ENCODE measurements around the gene UBE2Z. TPM values are rescaled to one million over a fixed set of nuclear protein-coding genes. Genes with fewer than 3 reads are reported as not detected.

The UBE2Z gene
- total RNA-seq, 3 donors from 2014 or later, result 45.9 to 70.1 (median 64.2) TPM

Other genes with a start within 250 kb of the UBE2Z start
- not detected for gene PRAC1, start 185.9 kb upstream of the UBE2Z start, total RNA-seq
- gene PRAC2, start 185.2 kb upstream of the UBE2Z start, total RNA-seq, result not detected
- gene HOXB13, start 179.7 kb upstream of the UBE2Z start, total RNA-seq, result under 1 TPM in 1 of 3 donors, not detected in 2; 0.16 TPM
- gene TTLL6, start 91.2 kb upstream of the UBE2Z start, total RNA-seq, result under 1 TPM in 2 of 3 donors, not detected in 1; under 0.01 to 0.32 TPM
- gene CALCOCO2, start 77.4 kb upstream of the UBE2Z start, total RNA-seq, result 100 to 1,000 TPM; 134 to 262 (median 146) TPM
- gene ATP5MC1, start 15.6 kb upstream of the UBE2Z start, total RNA-seq, result 10 to 100 TPM; 55.5 to 85.2 (median 81.6) TPM
- 10 to 100 TPM; 75.7 to 83.4 (median 76.7) TPM for gene SNF8, start 36.4 kb downstream of the UBE2Z start, total RNA-seq
- gene GIP, start 60.2 kb downstream of the UBE2Z start, total RNA-seq, result not detected
- gene IGF2BP1, start 89.0 kb downstream of the UBE2Z start, total RNA-seq, result not detected
- under 1 TPM in 2 of 3 donors, not detected in 1; 0.15 to 0.66 TPM for gene B4GALNT2, start 224.4 kb downstream of the UBE2Z start, total RNA-seq